Endothelial cell of umbilical vein (primary cell): ENCODE measurements around the gene AMIGO1. TPM values are rescaled to one million over a fixed set of nuclear protein-coding genes. Genes with fewer than 3 reads are reported as not detected.

Source experiments
- BruUV-seq: library from RNA; stranded (reverse); fragments of 400-500 nt; replicated peaks from 2 replicates; lab custom pipeline; 2021; lab: Mats Ljungman, UMichigan
- CTCF ChIA-PET: fragments of 300-600, 350-600 bp; sonication (Branson Sonifier 250); formaldehyde crosslinking; loops from one replicate; lab custom pipeline; 2021; ENCODE audit warnings: antibody characterized with exemption, inconsistent platforms; lab: Charles Lee
- POLR2A ChIA-PET: fragments of 300-600, 350-600 bp; sonication (Branson Sonifier 250); formaldehyde crosslinking; loops from one replicate; lab custom pipeline; 2021; ENCODE audit warnings: antibody characterized with exemption, inconsistent platforms; lab: Charles Lee
- DNase-seq: peaks from one replicate; pipeline ENCODE4 v3.0.0-alpha.2; 2011; ENCODE audit warnings: low read depth, low spot score
- FAIRE-seq: peaks from 2 replicates; lab custom pipeline; 2011; peaks lifted over from hg19 to GRCh38; lab: Jason Lieb, UNC
- H2AFZ ChIP-seq: 2 replicates; pipeline ENCODE4 v1.6.0; 2012; ENCODE audit warnings: low read depth, low read length, control low read depth, inconsistent platforms
- H3K27ac ChIP-seq: 2 replicates; pipeline ENCODE4 v1.5.1; 2011; ENCODE audit warnings: low read depth, mild to moderate bottlenecking, control low read depth, low read length, moderate library complexity; ENCODE audit not compliant: insufficient read depth
- H3K27me3 ChIP-seq, 2 experiments: 2 replicates each; pipeline versions ENCODE4 v1.6.0 to v1.6.1; 2011; ENCODE audit warnings: low read length in 2 of 2, mixed read lengths in 1 of 2; ENCODE audit not compliant: control insufficient read depth in 2 of 2, insufficient read depth in 2 of 2
- H3K36me3 ChIP-seq, 2 experiments: 2 replicates in 1 of 2; 3 replicates in 1 of 2; pipeline ENCODE4 v1.5.1; 2011; ENCODE audit warnings: low read length in 2 of 2, mild to moderate bottlenecking in 1 of 2, moderate library complexity in 1 of 2; ENCODE audit not compliant: control insufficient read depth in 2 of 2, insufficient read depth in 2 of 2; ENCODE audit errors: extremely low read depth in 1 of 2
- H3K4me1 ChIP-seq: 3 replicates; pipeline ENCODE4 v1.5.1; 2011; ENCODE audit warnings: mild to moderate bottlenecking, low read length; ENCODE audit not compliant: control insufficient read depth, insufficient read depth; ENCODE audit errors: extremely low read depth
- H3K4me2 ChIP-seq: 2 replicates; pipeline ENCODE4 v1.6.1; 2011; ENCODE audit warnings: low read length, control low read depth, mixed read lengths; ENCODE audit not compliant: insufficient read depth
- H3K4me3 ChIP-seq, 3 experiments: fragments of 200-600 bp in 1 of 3; sonication (generic), shearing (Covaris generic) in 1 of 3; replicated peaks in 1 of 3; 2 replicates each; pipeline ENCODE4 v1.5.1; 2011 to 2016; ENCODE audit warnings: control low read depth in 3 of 3, low read length in 3 of 3, mild to moderate bottlenecking in 2 of 3, inconsistent platforms in 1 of 3, low read depth in 1 of 3, moderate library complexity in 1 of 3; ENCODE audit not compliant: insufficient read depth in 1 of 3
- H3K79me2 ChIP-seq: 2 replicates; pipeline ENCODE4 v1.6.0; 2012; ENCODE audit warnings: low read length, inconsistent platforms; ENCODE audit not compliant: control insufficient read depth, insufficient read depth
- H3K9ac ChIP-seq: replicated peaks from 2 replicates; pipeline ENCODE3; 2011; ENCODE audit warnings: low read length, control low read depth; ENCODE audit not compliant: insufficient read depth; ENCODE audit errors: extremely low read depth
- H3K9me1 ChIP-seq: replicated peaks from 3 replicates; pipeline ENCODE4 v1.6.0; 2011; ENCODE audit warnings: mild to moderate bottlenecking, low read length; ENCODE audit not compliant: control insufficient read depth, insufficient read depth; ENCODE audit errors: extremely low read depth
- H3K9me3 ChIP-seq: replicated peaks from 2 replicates; pipeline ENCODE4 v1.5.1; 2012; ENCODE audit warnings: low read length, inconsistent platforms; ENCODE audit not compliant: control insufficient read depth, insufficient read depth
- H4K20me1 ChIP-seq: replicated peaks from 2 replicates; pipeline ENCODE3; 2011; ENCODE audit warnings: mild to moderate bottlenecking, low read length; ENCODE audit not compliant: control insufficient read depth, insufficient read depth; ENCODE audit errors: extremely low read depth
- POLR2A ChIP-seq: IDR thresholded peaks from 2 replicates; pipeline ENCODE4 v1.6.1; 2012; ENCODE audit warnings: low read depth, mild to moderate bottlenecking, control low read depth, low read length
- POLR2AphosphoS5 ChIP-seq: IDR thresholded peaks from 2 replicates; pipeline ENCODE4 v1.6.1; 2012; ENCODE audit warnings: low read depth, mild to moderate bottlenecking, control low read depth, low read length, moderate library complexity; ENCODE audit not compliant: insufficient read depth
- dilution Hi-C: fragments of 300-500 bp; cut with MboI; formaldehyde crosslinking; loops from one replicate; pipeline ENCODE4 v1.15.0; 2019; ENCODE audit warnings: low sequenced_read_pairs; ENCODE audit not compliant: extremely low pct_ligation_motif_present
- intact Hi-C: fragments of 100-400 bp; cut with micrococcal nuclease; formaldehyde crosslinking; loops from one replicate; pipeline ENCODE4 v1.10.0; 2022
- polyA plus RNA-seq, 4 experiments: library from polyadenylated mRNA; depleted of rRNA in 3 of 4; stranded (reverse) in 3 of 4; unstranded in 1 of 4; fragments of >200 nt; gene quantifications; 2 replicates each; pipeline versions ENCODE4 v1.2.1 to v1.2.3, GENCODE V29; 2011 to 2012; ENCODE audit warnings: missing spikeins in 1 of 4
- total RNA-seq: library from RNA; stranded (reverse); gene quantifications from 2 replicates; pipeline ENCODE4 v1.2.3, GENCODE V29; 2021
- TF ChIP-seq, protein P1 (sequence below), 2 donors: IDR thresholded peaks; 1 replicate in 1 of 2; 2 replicates in 1 of 2; pipeline ENCODE4 v1.5.1; 2011; ENCODE audit warnings: low read length in 2 of 2, mild to moderate bottlenecking in 2 of 2, moderate library complexity in 2 of 2, control low read depth in 1 of 2, inconsistent platforms in 1 of 2, low read depth in 1 of 2; ENCODE audit not compliant: insufficient read depth in 1 of 2; ENCODE audit errors: extremely low read depth in 1 of 2

The AMIGO1 gene
- total and polyA plus RNA-seq, 2 donors (not counting 3 experiments of a cell fraction or from before 2014, with no cell fraction given) = 0.80 to 0.88 TPM

GRCh38 chr1:109482791-109483671 lies 26.5 kb downstream of the AMIGO1 start:
- Histone ChIP-seq H3K4me2 (peak overlapping the region; percentile 91), H3K9ac (no peak overlapping the region), H3K4me1 (peaks cover 14% of the 10 kb centered on the region), H4K20me1 (no peaks in the 10 kb centered on the region), H3K79me2 (no peaks in the 10 kb centered on the region), H3K4me3 (peak overlapping the region; percentile 37 to 65 (median 50)), H3K27me3 (peaks cover 19 to 21% of the 10 kb centered on the region in 2 experiments), H3K36me3 (no peaks in the 10 kb centered on the region), H3K9me1 (no peaks in the 10 kb centered on the region), H3K9me3 (no peaks in the 10 kb centered on the region), H3K27ac (no peak overlapping the region), H2AFZ (peak overlapping the region; percentile 99)
- dilution Hi-C loops = no loop called here
- no TSS peak for BruUV-seq
- no peak for FAIRE-seq
- CTCF ChIA-PET = interaction anchor here (0.6 to 3.4 kb wide), 7 partner anchors 10 to 58 kb away, joined by 4 to 27 read pairs (median 5); partner anchors contain the start of gene CYB561D1
- peak; percentile 3 for DNase-seq
- POLR2A ChIA-PET = interaction anchor here (0.7 to 1.2 kb wide), 4 partner anchors 10 to 204 kb away, joined by 3 to 5 read pairs (median 3); partner anchors contain the start of gene CYB561D1
- intact Hi-C loops = loop anchor here (1.0 to 10.0 kb wide), 6 partner anchors 11 to 282 kb away; partner anchors contain the start of genes AMPD2, CYB561D1, EPS8L3 and GNAT2
- TF ChIP-seq, protein P1, sequence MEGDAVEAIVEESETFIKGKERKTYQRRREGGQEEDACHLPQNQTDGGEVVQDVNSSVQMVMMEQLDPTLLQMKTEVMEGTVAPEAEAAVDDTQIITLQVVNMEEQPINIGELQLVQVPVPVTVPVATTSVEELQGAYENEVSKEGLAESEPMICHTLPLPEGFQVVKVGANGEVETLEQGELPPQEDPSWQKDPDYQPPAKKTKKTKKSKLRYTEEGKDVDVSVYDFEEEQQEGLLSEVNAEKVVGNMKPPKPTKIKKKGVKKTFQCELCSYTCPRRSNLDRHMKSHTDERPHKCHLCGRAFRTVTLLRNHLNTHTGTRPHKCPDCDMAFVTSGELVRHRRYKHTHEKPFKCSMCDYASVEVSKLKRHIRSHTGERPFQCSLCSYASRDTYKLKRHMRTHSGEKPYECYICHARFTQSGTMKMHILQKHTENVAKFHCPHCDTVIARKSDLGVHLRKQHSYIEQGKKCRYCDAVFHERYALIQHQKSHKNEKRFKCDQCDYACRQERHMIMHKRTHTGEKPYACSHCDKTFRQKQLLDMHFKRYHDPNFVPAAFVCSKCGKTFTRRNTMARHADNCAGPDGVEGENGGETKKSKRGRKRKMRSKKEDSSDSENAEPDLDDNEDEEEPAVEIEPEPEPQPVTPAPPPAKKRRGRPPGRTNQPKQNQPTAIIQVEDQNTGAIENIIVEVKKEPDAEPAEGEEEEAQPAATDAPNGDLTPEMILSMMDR (IDR thresholded peaks at IDR 0.05; ENCODE audit: extremely low read depth in 1 of 2, insufficient read depth in 1 of 2, low read depth in 1 of 2, low read length in 2 of 2) = peak in 1 of 2 donors; percentile 2
- TF ChIP-seq POLR2AphosphoS5 (no peak), POLR2A (no peak)
